Progenitor cell of endocrine pancreas (in vitro differentiated cells): ENCODE results near the gene TRMT11. TPM values are rescaled to one million over a fixed set of nuclear protein-coding genes. Genes with fewer than 3 reads are reported as not detected.

Experiments used
- DNase-seq: peaks from one replicate; pipeline ENCODE4 v3.0.0; 2021; ENCODE audit warnings: low spot score; ENCODE audit not compliant: unreplicated experiment
- H3K27ac Mint-ChIP-seq: 2 replicates; pipeline ENCODE4 v1.8.0; 2021; ENCODE audit warnings: mild to moderate bottlenecking, moderate library complexity, mixed read lengths
- H3K27me3 Mint-ChIP-seq: 2 replicates; pipeline ENCODE4 v1.8.0; 2021; ENCODE audit warnings: mixed read lengths
- H3K36me3 Mint-ChIP-seq: 2 replicates; pipeline ENCODE4 v1.8.0; 2022; ENCODE audit warnings: mixed read lengths; ENCODE audit not compliant: insufficient read depth
- H3K4me1 Mint-ChIP-seq: 2 replicates; pipeline ENCODE4 v1.8.0; 2021; ENCODE audit warnings: low read depth, mixed read lengths
- H3K4me3 Mint-ChIP-seq: 2 replicates; pipeline ENCODE4 v1.8.0; 2021; ENCODE audit warnings: low read depth, mild to moderate bottlenecking, moderate library complexity, mixed read lengths
- H3K9me3 Mint-ChIP-seq: 2 replicates; pipeline ENCODE4 v1.8.0; 2021; ENCODE audit warnings: low read depth, mixed read lengths
- CTCF ChIP-seq: fragments of 200-600 bp; sonication (generic); IDR thresholded peaks from one replicate; pipeline ENCODE4 v1.5.0; 2021; ENCODE audit warnings: antibody characterized with exemption, mild to moderate bottlenecking; ENCODE audit not compliant: unreplicated experiment
- total RNA-seq: library from RNA; stranded (reverse); gene quantifications from 2 replicates; pipeline ENCODE4 v1.2.1, GENCODE V29; 2021

Gene TRMT11
- total RNA-seq, 1 donor from 2014 or later: 25.1 TPM

- Mint-ChIP-seq H3K4me1 (no peaks in the 10 kb centered on the region), H3K27ac (no peak overlapping the region), H3K36me3 (peaks cover 5% of the 10 kb centered on the region), H3K4me3 (no peak overlapping the region), H3K9me3 (no peaks in the 10 kb centered on the region), H3K27me3 (no peaks in the 10 kb centered on the region)
- no peak for DNase-seq
- no peak for TF ChIP-seq CTCF
Measured at GRCh38 chr6:125979101-125979500, 7.2 kb upstream of the TRMT11 start.

GRCh38 chr6:125981571-125982185 is 4.7 kb upstream of the TRMT11 start:
- Mint-ChIP-seq H3K4me3 (no peak overlapping the region), H3K27ac (no peak overlapping the region), H3K27me3 (no peaks in the 10 kb centered on the region), H3K9me3 (no peaks in the 10 kb centered on the region), H3K36me3 (peaks cover 3% of the 10 kb centered on the region), H3K4me1 (no peaks in the 10 kb centered on the region)
- no peak for DNase-seq
- TF ChIP-seq CTCF: no peak

GRCh38 chr6:125983246-125983945 is 2.9 kb upstream of the TRMT11 start:
- H3K4me3 Mint-ChIP-seq: no peak overlapping the region
- no peak for DNase-seq
- no peaks in the 10 kb centered on the region for H3K27me3 Mint-ChIP-seq
- no peak overlapping the region for H3K27ac Mint-ChIP-seq
- no peak for TF ChIP-seq CTCF
- H3K36me3 Mint-ChIP-seq: peaks cover 3% of the 10 kb centered on the region
- H3K9me3 Mint-ChIP-seq: no peaks in the 10 kb centered on the region
- H3K4me1 Mint-ChIP-seq: no peaks in the 10 kb centered on the region

GRCh38 chr6:125984311-125984710 is 2.0 kb upstream of the TRMT11 start:
- Mint-ChIP-seq H3K36me3 (no peaks in the 10 kb centered on the region), H3K4me1 (peaks cover 2% of the 10 kb centered on the region), H3K27me3 (no peaks in the 10 kb centered on the region), H3K27ac (no peak overlapping the region), H3K9me3 (no peaks in the 10 kb centered on the region), H3K4me3 (no peak overlapping the region)
- DNase-seq: no peak
- TF ChIP-seq CTCF: no peak

- H3K9me3 Mint-ChIP-seq: no peaks in the 10 kb centered on the region
- peak overlapping the region; percentile 24 for H3K4me3 Mint-ChIP-seq
- DNase-seq: no peak
- H3K36me3 Mint-ChIP-seq: no peaks in the 10 kb centered on the region
- no peak for TF ChIP-seq CTCF
- no peaks in the 10 kb centered on the region for H3K27me3 Mint-ChIP-seq
- no peak overlapping the region for H3K27ac Mint-ChIP-seq
- peaks cover 11% of the 10 kb centered on the region for H3K4me1 Mint-ChIP-seq
Measured at GRCh38 chr6:125985522-125985921, 818 bp upstream of the TRMT11 start.
